ENCODE measurements around the gene BLTP2. TPM values are rescaled to one million over a fixed set of nuclear protein-coding genes. Genes with fewer than 3 reads are reported as not detected.
"Not testable (repeated sequence)": the region's sequence is repeated elsewhere in the genome, so short reads cannot be mapped to it uniquely, and the experiment has no call there.

BLTP2 gene
- total RNA-seq: 73.8 TPM
- long read RNA-seq, transcript KIAA0100-210 (11 exons, 1,582 nt): major isoform, 6 of 52 reads
- long read RNA-seq, partial matches to known transcripts: 40 of 52 reads
- long read RNA-seq, other reads (novel, unspliced or antisense): 6 of 52 reads

DNA sequence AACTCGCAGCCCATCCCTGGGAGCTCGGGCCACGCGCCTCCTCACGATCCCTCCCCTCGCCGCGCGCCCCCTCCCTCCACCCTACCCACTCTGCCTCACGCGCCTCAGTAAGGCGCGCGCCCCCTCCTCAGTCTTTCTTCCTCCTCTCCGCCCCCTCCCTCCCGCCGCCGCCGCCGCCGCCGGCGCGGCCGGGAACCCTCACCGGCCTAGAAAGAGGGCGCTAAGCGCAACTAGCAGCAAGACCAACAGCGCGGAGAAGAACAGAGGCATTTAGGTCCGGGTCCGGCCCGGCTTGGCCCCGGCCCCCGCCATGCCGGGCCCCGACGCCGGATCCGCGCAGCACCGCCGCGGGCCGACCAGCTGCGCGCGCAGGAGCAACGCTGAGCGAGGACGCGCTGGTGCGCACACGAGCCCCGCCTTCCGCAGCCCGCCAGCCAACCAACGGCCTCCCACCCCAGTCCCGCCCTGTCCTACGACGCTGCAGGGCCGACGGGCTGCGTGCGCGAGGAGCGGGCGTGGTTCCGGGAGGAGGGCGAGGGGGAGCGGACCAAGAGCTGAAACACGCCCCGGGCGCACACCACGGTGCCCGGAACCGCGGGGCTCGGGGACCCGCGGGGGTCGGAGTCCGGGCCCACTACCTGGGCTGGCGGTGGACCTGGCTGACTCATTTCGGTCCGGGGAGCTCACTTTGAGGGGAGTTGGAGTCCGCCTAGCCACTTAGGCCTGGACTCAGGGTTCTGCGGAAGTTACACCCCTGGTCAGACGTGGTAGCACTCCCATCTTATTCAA is at the start of gene BLTP2:
TSS of gene BLTP2 (minus strand) at position 372 of the 789 bp plus-strand sequence. CDS start at position 270, 102 bp downstream.
- intact Hi-C loops (cut with micrococcal nuclease): loop anchor here (5.0 kb wide), 1 partner anchor 52 kb away; no protein-coding TSS in a partner anchor
- DNase-seq: peak; percentile 98
- peak; percentile 97 for ATAC-seq

DNA sequence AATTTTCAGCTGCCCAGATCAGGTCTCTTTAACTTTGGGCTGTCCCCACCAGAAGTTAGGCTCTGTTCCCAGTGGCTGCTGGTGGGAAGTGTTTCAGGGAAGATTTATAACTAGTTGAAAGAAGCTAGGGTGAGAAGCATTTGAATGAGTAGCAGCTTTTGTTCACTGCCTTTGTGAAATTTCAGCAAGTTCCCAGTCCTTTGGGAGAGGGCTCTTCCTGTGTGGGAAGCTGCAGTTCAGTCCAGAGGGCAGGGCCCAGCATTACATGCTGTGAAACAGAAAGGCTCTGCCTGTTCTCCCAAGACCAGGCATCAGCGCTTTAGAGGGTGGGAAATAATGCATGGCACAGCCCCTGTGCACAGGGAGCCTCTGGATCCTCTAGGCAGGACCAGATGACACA is 48.9 kb upstream of the BLTP2 start:
- intact Hi-C loops (cut with micrococcal nuclease): no loop called here
- no peak for DNase-seq

DNA sequence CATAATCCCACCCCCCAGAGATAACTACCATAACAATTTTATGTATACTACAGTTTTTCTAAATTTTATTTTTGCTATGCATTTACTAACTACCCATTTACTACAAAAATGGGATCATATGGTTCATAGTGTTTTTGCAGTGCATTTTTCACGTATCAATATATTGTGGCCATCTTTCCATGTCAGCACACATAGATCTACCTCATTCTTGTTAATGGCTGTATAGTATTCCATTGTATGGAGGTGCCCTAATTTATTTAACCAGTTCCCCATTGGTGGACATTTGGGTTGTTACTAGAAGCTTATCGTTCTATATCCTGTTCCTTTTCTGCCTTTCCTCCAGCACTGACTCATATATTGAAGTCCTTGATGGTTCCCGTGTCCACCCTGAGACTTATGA is 44.1 kb upstream of the BLTP2 start:
- ATAC-seq: no peak

More for the DNA sequence above, 48.9 kb upstream of the BLTP2 start:
- ATAC-seq: no peak

DNA sequence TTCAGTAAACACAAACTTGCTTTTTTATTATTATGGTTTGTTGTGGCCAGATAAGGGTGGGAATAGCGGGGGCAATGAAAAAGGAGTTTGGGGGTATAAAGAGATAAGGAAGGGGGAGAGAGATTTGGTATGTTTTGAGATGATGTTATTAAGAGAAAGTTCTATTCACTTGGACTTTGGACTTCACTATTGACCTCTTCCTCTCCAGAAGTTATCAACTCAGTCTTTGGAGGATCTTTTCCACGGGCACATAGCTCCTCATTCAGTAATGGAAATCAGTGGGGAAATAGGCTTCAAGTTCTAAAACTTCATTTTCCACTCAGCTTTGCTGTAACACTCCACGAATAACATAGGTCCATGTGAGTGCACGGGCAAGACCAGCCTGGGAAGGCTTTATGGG is 43.5 kb upstream of the BLTP2 start:
- intact Hi-C loops (cut with micrococcal nuclease): no loop called here

More for the DNA sequence above, 44.1 kb upstream of the BLTP2 start:
- DNase-seq: no peak
- intact Hi-C loops (cut with micrococcal nuclease): no loop called here

DNA sequence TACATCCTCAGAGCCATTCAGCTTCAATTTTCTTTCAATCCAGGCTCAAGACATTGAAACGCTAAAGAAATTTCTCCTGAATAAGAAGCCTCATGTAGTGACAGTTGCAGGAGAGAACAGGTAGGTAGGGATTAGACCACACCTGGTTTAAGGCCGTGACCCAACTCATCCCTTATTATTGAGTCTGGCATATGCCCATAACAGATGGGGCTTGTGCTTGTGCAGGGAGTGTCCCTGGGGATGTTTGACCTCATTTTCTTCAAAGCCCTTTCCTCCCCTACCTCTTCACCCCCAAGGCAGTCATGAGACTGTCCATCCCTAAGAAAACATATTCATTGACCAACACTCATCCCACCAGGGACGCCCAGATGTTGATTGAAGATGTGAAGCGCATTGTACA is 41.3 kb upstream of the BLTP2 start:
- no peak for ATAC-seq
- intact Hi-C loops (cut with micrococcal nuclease): no loop called here
- DNase-seq: no peak

More for the DNA sequence above, 43.5 kb upstream of the BLTP2 start:
- DNase-seq (no peak), ATAC-seq (no peak)

DNA sequence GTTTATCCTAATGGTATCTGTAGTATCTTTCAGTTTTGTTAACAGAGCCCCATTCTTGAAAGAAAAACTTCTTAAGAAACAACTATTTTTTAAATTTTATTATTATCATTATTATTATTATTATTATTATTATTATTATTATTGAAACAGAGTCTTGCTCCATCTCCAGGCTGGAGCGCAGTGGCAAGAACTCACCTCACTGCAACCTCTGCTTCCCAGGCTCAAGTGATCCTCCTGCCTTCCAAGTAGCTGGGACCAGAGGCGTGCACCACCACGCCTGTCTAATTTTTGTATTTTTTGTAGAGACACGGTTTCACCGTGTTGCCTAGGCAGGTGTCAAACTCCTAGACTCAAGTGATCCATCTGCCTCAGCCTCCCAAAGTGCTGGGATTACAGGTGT is 40.4 kb upstream of the BLTP2 start:
- intact Hi-C loops (cut with micrococcal nuclease): no loop called here
- DNase-seq (no peak), ATAC-seq (no peak)

DNA sequence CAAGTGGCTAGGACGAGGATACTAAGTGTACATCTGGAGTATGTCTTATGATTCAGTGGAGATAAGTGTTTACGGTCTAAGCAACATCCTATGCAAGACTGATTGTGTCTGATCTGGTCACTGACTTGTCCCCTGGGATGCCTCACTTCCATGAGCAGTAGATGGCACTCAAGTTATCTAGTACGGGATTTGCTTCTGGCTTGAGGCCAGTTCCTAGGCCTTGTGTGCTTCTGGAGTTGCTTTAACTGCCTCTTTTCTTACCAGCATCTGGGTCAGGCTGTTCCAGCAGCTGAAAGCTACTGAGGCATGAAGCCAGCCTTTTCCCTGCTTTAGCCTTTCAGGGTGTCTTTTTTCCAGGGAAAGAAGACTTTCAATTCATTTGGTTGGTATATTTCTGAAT is 40.0 kb upstream of the BLTP2 start:
- DNase-seq (no peak), ATAC-seq (peak; percentile 57)
- intact Hi-C loops (cut with micrococcal nuclease): no loop called here

DNA sequence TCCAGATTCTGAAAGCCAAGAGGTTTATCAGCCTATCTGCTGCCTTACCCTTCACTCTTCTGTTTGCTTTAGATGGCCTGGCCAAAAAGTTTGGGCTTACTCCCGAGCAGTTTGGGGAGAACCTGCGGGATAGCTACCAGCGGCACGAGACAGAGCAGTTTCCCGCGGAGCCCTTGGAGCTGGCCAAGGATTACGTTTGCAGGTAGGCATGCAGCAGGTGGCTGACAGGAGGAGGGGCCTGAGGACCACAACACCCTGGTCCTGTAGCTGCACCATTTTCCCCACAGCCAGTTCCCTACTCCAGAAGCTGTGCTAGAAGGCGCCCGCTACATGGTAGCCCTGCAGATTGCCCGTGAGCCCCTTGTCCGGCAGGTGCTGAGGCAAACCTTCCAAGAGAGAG is 37.7 kb upstream of the BLTP2 start:
- intact Hi-C loops (cut with micrococcal nuclease): no loop called here
- DNase-seq (no peak), ATAC-seq (no peak)

DNA sequence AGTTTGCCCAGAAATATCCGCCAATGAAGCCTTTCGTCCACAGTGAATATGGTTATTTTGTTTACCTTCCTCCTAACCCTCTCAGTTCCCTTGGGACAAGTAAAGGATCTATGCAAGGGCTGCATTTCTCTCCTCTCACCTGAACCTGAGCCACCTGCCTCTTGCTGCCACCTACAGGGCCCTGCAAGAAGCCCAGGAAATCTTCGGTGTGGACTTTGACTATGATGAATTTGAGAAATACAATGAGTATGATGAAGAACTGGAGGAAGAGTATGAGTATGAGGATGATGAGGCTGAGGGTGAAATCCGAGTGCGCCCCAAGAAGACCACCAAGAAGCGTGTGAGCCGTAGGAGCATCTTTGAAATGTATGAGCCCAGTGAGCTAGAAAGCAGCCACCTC is 31.0 kb upstream of the BLTP2 start:
- DNase-seq: no peak
- ATAC-seq: no peak
- intact Hi-C loops (cut with micrococcal nuclease): no loop called here

DNA sequence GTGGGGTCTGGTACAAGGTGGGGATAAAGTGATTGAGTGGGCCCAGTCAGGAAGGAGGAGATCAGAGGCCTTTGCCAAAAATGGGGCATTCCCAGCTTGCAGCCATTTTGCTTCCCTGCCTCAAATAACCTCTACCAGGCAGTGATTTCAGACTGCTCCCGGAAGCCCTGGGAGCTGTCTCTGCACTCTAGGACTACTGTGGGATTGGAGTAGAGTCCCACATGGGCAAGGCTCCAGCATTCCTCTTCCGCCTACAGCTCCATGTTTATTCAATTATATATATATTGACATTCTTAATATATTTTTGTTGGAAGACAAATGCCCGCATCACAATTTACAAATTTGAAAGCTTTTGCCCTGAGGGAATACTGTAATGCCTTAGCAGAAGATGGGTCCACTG is 30.5 kb upstream of the BLTP2 start:
- intact Hi-C loops (cut with micrococcal nuclease): no loop called here
- DNase-seq: no peak
- ATAC-seq: no peak

DNA sequence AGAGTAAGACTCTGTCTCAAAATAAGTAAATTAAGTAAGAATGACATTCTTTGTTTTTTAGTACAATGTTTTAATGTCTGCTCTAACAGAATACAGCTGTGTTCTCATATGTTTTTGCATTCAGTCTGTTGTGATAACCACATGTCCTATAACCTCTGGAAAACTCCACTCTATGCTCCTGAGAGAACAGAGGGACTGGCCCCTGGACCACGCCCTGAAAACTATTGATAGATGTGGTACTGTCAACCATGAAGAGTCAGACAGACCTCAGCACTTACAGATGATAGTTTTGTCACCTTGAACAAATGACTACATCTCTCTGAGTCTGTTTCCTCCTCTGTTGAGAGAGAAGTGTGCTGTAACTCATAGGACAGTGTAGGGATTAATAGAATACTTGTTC is 25.0 kb upstream of the BLTP2 start:
- ATAC-seq (no peak), DNase-seq (no peak)
- intact Hi-C loops (cut with micrococcal nuclease): no loop called here

DNA sequence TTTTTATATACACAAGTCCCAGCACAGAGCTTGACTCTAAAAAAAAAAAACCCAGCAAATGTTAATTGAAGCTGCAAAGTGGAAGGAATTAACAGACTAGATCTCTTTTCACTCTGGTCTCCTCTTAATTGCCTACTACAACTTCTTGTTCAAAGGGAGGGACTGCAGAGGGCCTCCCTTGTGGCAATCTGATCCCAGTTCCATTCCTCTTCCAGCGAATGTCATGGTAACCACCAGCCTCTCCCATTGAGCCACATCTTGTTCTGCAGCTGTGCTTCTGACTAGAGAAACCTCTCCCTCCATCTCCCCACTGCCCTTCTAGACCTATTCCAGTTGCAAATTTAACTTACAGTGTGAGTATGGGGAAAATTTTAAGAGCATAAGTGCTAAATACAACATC is 22.9 kb upstream of the BLTP2 start:
- ATAC-seq: no peak
- DNase-seq: no peak
- intact Hi-C loops (cut with micrococcal nuclease): no loop called here

DNA sequence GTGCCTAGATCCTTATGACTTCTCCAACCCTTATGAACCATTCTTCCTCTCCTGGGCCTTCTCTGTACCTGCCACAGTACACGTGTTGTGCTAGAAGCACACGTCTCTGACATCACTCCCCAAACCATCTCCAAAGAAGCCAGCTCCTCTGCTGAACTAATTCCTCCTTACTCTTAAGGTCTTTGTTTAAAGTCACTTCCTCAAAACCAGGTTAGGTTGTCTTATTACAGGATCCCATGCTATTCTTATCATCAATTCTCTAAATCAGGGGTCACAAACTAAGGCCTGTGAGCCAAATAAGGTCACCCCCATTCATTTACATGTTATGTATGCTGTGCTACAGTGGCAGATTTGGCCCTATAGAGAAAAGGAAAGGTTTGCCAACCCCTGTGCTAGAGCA is 21.0 kb upstream of the BLTP2 start:
- DNase-seq (no peak), ATAC-seq (no peak)
- intact Hi-C loops (cut with micrococcal nuclease): no loop called here

DNA sequence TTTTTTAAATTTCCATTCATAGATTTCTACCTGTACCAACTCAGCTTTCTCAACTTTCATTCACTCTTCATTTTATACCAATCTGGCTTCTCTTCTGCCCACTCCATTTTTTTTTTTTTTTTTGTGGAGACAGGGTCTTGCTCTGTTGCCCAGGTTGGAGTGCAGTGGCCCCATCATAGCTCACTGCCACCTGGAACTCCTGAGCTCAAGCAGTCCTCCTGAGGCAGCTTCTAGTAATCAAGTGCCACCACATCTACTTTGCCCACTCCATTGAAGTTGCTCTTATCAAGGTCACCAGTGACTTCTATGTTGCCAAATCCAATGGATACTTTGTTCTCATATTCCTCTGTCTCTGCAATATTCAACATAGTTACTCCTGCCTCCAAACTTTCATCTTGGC is 18.8 kb upstream of the BLTP2 start:
- DNase-seq: no peak
- ATAC-seq: no peak
- intact Hi-C loops (cut with micrococcal nuclease): no loop called here

DNA sequence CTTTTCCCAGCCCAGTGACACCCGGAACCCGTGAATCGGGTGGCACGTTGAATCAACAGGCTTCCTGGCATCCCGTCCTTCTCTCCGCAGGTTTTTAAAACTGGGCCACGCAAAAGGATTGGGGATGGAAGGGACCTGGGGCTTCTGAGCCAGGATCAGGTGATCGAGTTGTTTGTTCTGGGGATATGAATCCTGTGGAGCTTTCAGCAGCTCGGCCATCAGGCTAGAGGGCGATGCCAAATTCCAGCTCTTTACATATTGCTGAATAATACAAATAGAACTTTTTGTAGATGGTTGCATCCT is 17.5 kb upstream of the BLTP2 start:
- ATAC-seq: no peak
- intact Hi-C loops (cut with micrococcal nuclease): no loop called here
- no peak for DNase-seq

DNA sequence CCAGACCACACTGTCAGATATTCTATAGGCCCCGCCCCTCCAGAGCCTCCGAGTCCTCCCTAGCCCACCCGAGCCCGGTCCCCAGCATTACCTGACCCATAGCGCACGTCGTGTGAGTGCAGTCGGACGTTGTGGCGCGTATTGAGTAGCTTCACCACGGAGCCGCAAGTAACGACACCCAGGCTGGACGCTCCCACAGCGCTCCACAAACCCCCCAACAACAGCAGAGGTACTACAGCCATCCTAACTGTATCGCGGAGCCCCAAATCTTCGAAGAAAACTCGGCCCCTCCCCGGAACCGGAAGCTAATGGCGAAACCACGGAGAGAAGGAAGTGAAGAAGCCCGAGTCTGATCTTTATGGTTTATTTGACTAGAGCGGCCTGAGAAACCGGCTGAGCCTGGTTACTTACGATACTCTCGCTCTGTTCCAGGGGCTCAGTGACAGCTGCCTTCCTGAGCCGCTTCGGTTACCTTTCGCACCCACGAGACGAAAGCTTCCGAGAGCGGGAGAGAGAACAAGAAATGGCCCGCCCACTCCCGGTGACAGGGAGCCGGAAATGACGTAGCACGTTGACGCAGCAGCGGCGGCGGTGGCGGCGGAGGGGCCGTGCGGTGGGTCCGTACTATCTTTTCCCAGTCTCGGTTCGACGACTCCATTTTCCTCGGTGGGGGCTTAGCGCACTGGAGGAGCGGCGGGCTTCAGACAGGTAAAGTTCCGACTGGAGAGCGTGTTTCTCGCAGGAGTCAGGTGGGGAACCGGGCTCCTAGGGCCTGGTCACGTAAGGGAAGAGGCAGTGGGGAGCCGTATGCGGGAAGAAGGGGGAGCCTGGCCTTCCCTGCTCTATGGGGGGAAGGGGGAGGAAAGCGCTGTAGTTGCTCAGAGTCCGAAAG is 16.9 kb upstream of the BLTP2 start, which contains the start of the genes SDF2 and SUPT6H:
TSS of gene SDF2 (minus strand) at position 272 of the 892 bp plus-strand sequence. CDS start at position 242, 30 bp downstream.
TSS of gene SUPT6H (plus strand) at position 571 of the 892 bp plus-strand sequence. CDS start 11,197 bp downstream, outside the sequence.
- ATAC-seq (peak; percentile 96), DNase-seq (peak; percentile 92)
- intact Hi-C loops (cut with micrococcal nuclease): no loop called here

DNA sequence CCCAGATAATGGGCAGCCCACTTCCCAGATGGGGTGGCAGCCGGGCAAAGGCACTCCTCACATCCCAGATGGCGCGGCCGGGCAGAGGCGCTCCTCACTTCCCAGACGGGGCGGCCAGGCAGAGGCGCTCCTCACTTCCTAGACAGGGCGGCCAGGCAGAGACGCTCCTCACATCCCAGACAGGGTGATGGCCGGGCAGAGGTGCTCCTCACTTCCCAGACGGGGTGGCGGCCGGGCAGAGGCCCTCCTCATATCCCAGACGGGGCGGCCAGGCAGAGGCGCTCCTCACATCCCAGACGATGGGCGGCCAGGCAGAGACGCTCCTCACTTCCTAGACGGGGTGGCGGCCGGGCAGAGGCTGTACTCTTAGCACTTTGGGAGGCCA is 14.5 kb upstream of the BLTP2 start:
- DNase-seq; ATAC-seq; intact Hi-C loops (cut with micrococcal nuclease): not testable (repeated sequence)

DNA sequence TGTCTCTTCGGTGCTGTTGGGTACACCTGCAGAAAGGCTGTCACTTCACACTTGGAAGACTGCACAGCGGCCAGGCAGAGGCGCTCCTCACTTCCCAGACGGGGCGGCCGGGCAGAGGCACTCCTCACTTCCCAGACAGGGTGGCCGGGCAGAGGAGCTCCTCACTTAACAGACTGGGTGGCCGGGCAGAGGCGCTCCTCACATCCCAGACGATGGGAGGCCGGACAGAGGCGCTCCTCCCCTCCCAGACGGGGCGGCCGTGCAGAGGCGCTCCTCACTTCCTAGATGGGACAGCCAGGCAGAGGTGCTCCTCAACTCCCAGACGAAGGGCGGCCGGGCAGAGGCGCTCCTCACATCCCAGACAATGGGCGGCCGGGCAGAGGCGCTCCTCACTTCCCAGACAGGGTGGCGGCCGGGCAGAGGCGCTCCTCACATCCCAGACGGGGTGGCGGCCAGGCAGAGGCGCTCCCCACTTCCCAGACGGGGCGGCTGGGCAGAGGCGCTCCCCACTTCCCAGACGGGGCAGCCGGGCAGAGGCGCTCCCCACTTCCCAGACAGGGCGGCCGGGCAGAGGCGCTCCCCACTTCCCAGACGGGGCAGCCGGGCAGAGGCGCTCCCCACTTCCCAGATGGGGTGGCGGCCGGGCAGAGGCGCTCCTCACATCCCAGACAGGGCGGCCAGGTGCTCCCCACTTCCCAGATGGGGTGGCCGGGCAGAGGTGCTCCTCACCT is 14.0 kb upstream of the BLTP2 start:
- intact Hi-C loops (cut with micrococcal nuclease); DNase-seq; ATAC-seq: not testable (repeated sequence)

DNA sequence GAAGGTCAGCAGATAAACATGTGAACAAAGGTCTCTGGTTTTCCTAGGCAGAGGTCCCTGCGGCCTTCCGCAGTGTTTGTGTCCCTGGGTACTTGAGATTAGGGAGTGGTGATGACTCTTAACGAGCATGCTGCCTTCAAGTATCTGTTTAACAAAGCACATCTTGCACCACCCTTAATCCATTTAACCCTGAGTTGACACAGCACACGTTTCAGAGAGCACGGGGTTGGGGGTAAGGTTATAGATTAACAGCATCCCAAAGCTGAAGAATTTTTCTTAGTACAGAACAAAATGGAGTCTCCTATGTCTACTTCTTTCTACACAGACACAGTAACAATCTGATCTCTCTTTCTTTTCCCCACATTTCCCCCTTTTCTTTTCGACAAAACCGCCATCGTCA is 13.4 kb upstream of the BLTP2 start:
- intact Hi-C loops (cut with micrococcal nuclease); ATAC-seq; DNase-seq: not testable (repeated sequence)

Measured in left ventricle myocardium superior (tissue), 1 donor.